NCI-H446 treated with DMSO at 0.1 percent for 48 hours (cell line): ENCODE measurements around the gene ARMC6.
A peak's percentile ranks its signal among the peaks of the same experiment; 100 is the strongest.

Source experiments
- DNase-seq: peaks from one replicate; lab custom pipeline; 2025; lab: John Stamatoyannopoulos, UW

Gene ARMC6

GRCh38 chr19:19055701-19056100 lies 22.3 kb downstream of the ARMC6 start:
- no peak for DNase-seq

GRCh38 chr19:19056636-19057275 lies 23.4 kb downstream of the ARMC6 start:
- no peak for DNase-seq

GRCh38 chr19:19057317-19057716 lies 23.9 kb downstream of the ARMC6 start:
- DNase-seq, result no peak

GRCh38 chr19:19057720-19058119 lies 24.3 kb downstream of the ARMC6 start:
- DNase-seq, result no peak

- no peak for DNase-seq
These were observed 25.8 kb downstream of the ARMC6 start for GRCh38 chr19:19059018-19059836.

- DNase-seq, result no peak
These were observed 26.6 kb downstream of the ARMC6 start for GRCh38 chr19:19059837-19060611.

- no peak for DNase-seq
These were observed 28.1 kb downstream of the ARMC6 start for GRCh38 chr19:19061506-19061905.

GRCh38 chr19:19062454-19063182 lies 29.2 kb downstream of the ARMC6 start:
- DNase-seq, result no peak

- peak; percentile 99 for DNase-seq
These were observed 30.0 kb downstream of the ARMC6 start, which contains the start of gene SLC25A42 for GRCh38 chr19:19063183-19064097. TSS of gene SLC25A42 (plus strand) at chr19:19063994. CDS start at chr19:19096125, 32,131 bp downstream.

- DNase-seq, result no peak
These were observed 30.8 kb downstream of the ARMC6 start for GRCh38 chr19:19064098-19064722.

GRCh38 chr19:19064811-19065745 lies 31.7 kb downstream of the ARMC6 start:
- DNase-seq, result no peak

- peak; percentile 50 for DNase-seq
These were observed 34.1 kb downstream of the ARMC6 start for GRCh38 chr19:19067276-19068072.

GRCh38 chr19:19068659-19069654 lies 35.6 kb downstream of the ARMC6 start:
- peak; percentile 9 for DNase-seq

- DNase-seq, result no peak
These were observed 38.5 kb downstream of the ARMC6 start for GRCh38 chr19:19071897-19072296.

GRCh38 chr19:19074196-19074882 lies 40.9 kb downstream of the ARMC6 start:
- no peak for DNase-seq

- no peak for DNase-seq
These were observed 41.7 kb downstream of the ARMC6 start for GRCh38 chr19:19075126-19075525.

- no peak for DNase-seq
These were observed 43.1 kb downstream of the ARMC6 start for GRCh38 chr19:19076476-19076875.
